GM23338 (cell line): ENCODE results near the gene EFCC1. TPM values are rescaled to one million over a fixed set of nuclear protein-coding genes. Genes with fewer than 3 reads are reported as not detected.

Experiments
- ATAC-seq: fragments of 200-7000 bp; cut with Tn5 transposase; 3 replicates; pipeline ENCODE4 v1.9.1; 2020
- DNase-seq: peaks from one replicate; pipeline ENCODE4 v3.0.0-alpha.2; 2015; ENCODE audit warnings: low spot score
- H2AFZ ChIP-seq: fragments of 200-600 bp; sonication (generic); 2 replicates; pipeline ENCODE4 v1.8.0; 2016; ENCODE audit warnings: antibody characterized with exemption, mild to moderate bottlenecking, moderate library complexity
- H3F3A ChIP-seq: fragments of 200-600 bp; sonication (generic); replicated peaks from 2 replicates; pipeline ENCODE4 v1.8.0; 2017; ENCODE audit warnings: antibody characterized with exemption, mixed run types, low read depth
- H3K27ac ChIP-seq: fragments of 200-600 bp; sonication (generic); 2 replicates; pipeline ENCODE4 v1.6.1; 2016; ENCODE audit warnings: low read depth
- H3K27me3 ChIP-seq: fragments of 200-600 bp; sonication (generic); 2 replicates; pipeline ENCODE4 v1.8.0; 2016; ENCODE audit warnings: mild to moderate bottlenecking, mixed run types, moderate library complexity; ENCODE audit not compliant: insufficient read depth
- H3K36me3 ChIP-seq: fragments of 200-600 bp; sonication (generic); 2 replicates; pipeline ENCODE4 v1.8.0; 2016; ENCODE audit warnings: mild to moderate bottlenecking; ENCODE audit not compliant: insufficient read depth
- H3K4me1 ChIP-seq: fragments of 200-600 bp; sonication (generic); 2 replicates; pipeline ENCODE4 v1.8.0; 2016; ENCODE audit warnings: mild to moderate bottlenecking, moderate library complexity; ENCODE audit not compliant: insufficient read depth
- H3K4me2 ChIP-seq: fragments of 200-600 bp; sonication (generic); 2 replicates; pipeline ENCODE4 v1.7.1; 2017; ENCODE audit warnings: mixed run types
- H3K4me3 ChIP-seq: fragments of 200-600 bp; sonication (generic); 2 replicates; pipeline ENCODE4 v1.6.1; 2016; ENCODE audit warnings: mixed run types
- H3K79me2 ChIP-seq: fragments of 200-600 bp; sonication (generic); replicated peaks from 2 replicates; pipeline ENCODE4 v1.8.0; 2017; ENCODE audit warnings: mild to moderate bottlenecking; ENCODE audit not compliant: insufficient read depth
- H3K9me2 ChIP-seq: fragments of 200-600 bp; sonication (generic); 2 replicates; pipeline ENCODE4 v1.8.0; 2017; ENCODE audit not compliant: insufficient read depth
- H4K20me1 ChIP-seq: fragments of 200-600 bp; sonication (generic); replicated peaks from 2 replicates; pipeline ENCODE4 v1.8.0; 2017; ENCODE audit warnings: mild to moderate bottlenecking; ENCODE audit not compliant: insufficient read depth
- H3K27ac Mint-ChIP-seq: 2 replicates; pipeline ENCODE4 v1.8.0; 2020; ENCODE audit warnings: inconsistent platforms, mild to moderate bottlenecking, moderate library complexity, mixed read lengths
- H3K27me3 Mint-ChIP-seq: 3 replicates; pipeline ENCODE4 v1.8.0; 2022; ENCODE audit warnings: low read depth, mild to moderate bottlenecking, moderate library complexity, mixed read lengths, inconsistent platforms; ENCODE audit not compliant: insufficient read depth, poor library complexity
- H3K36me3 Mint-ChIP-seq: 3 replicates; pipeline ENCODE4 v1.8.0; 2021; ENCODE audit warnings: low read depth, mild to moderate bottlenecking, inconsistent platforms, moderate library complexity, mixed read lengths
- H3K4me1 Mint-ChIP-seq: 3 replicates; pipeline ENCODE4 v1.8.0; 2020; ENCODE audit warnings: mild to moderate bottlenecking, inconsistent platforms, mixed read lengths
- H3K4me3 Mint-ChIP-seq: 3 replicates; pipeline ENCODE4 v1.8.0; 2021; ENCODE audit warnings: moderate library complexity, mild to moderate bottlenecking, inconsistent platforms, mixed read lengths
- H3K9me3 Mint-ChIP-seq: 3 replicates; pipeline ENCODE4 v1.8.0; 2020; ENCODE audit warnings: moderate library complexity, mild to moderate bottlenecking, inconsistent platforms, mixed read lengths
- CREB1 ChIP-seq: fragments of 250-450 bp; sonication (Bioruptor Pico); IDR thresholded peaks from 2 replicates; pipeline ENCODE4 v1.5.0; 2020; ENCODE audit warnings: low read depth, mild to moderate bottlenecking, moderate library complexity
- ETS1 ChIP-seq: IDR thresholded peaks from 2 replicates; pipeline ENCODE4 v1.6.1; 2016; ENCODE audit warnings: antibody characterized with exemption
- EZH2 ChIP-seq: fragments of 200-600 bp; sonication (generic); IDR thresholded peaks from one replicate; pipeline ENCODE4 v1.8.0; 2017; ENCODE audit warnings: antibody characterized with exemption, mild to moderate bottlenecking, low read depth; ENCODE audit not compliant: unreplicated experiment
- EZH2phosphoT487 ChIP-seq: fragments of 200-600 bp; sonication (generic); IDR thresholded peaks from one replicate; pipeline ENCODE4 v1.8.1; 2018; ENCODE audit warnings: antibody characterized with exemption; ENCODE audit not compliant: unreplicated experiment
- JUNB ChIP-seq: IDR thresholded peaks from one replicate; pipeline ENCODE4 v1.6.1; 2016; ENCODE audit warnings: antibody characterized with exemption; ENCODE audit not compliant: unreplicated experiment
- NANOG ChIP-seq: IDR thresholded peaks from 2 replicates; pipeline ENCODE4 v1.6.1; 2016; ENCODE audit warnings: antibody characterized with exemption, borderline replicate concordance
- POLR2AphosphoS5 ChIP-seq: IDR thresholded peaks from 2 replicates; pipeline ENCODE4 v1.6.1; 2016; ENCODE audit warnings: antibody characterized with exemption, low read depth
- REST ChIP-seq: IDR thresholded peaks from one replicate; pipeline ENCODE4 v1.6.1; 2018; ENCODE audit warnings: antibody characterized with exemption; ENCODE audit not compliant: unreplicated experiment
- STAT1 ChIP-seq: IDR thresholded peaks from one replicate; pipeline ENCODE4 v1.6.1; 2016; ENCODE audit warnings: antibody characterized with exemption; ENCODE audit not compliant: unreplicated experiment
- ZNF114 ChIP-seq: fragments of 250-450 bp; sonication (Bioruptor Pico); IDR thresholded peaks from 2 replicates; pipeline ENCODE4 v1.5.0; 2020; ENCODE audit warnings: mild to moderate bottlenecking, moderate library complexity
- ZNF331 ChIP-seq: fragments of 250-450 bp; sonication (Bioruptor Pico); IDR thresholded peaks from 2 replicates; pipeline ENCODE4 v1.5.0; 2020; ENCODE audit warnings: low read depth, mild to moderate bottlenecking, moderate library complexity
- polyA plus RNA-seq: library from polyadenylated mRNA; unstranded; fragments of >200 nt; fragmentation: Nextera tagmentation; extraction: Ambion mirVana; gene quantifications from 2 replicates; pipeline ENCODE4 v1.2.1, GENCODE V29; 2016
- total RNA-seq: library from RNA; depleted of rRNA; stranded (reverse); fragments of >200 nt; shearing (Covaris generic); gene quantifications from 2 replicates; pipeline ENCODE4 v1.2.3, GENCODE V29; 2014
- TF ChIP-seq, protein P1 (sequence below): fragments of 250-450 bp; sonication (Bioruptor Pico); IDR thresholded peaks from 2 replicates; pipeline ENCODE4 v1.5.0; 2020; ENCODE audit warnings: mild to moderate bottlenecking, moderate library complexity
- TF ChIP-seq, protein P2 (sequence below), 2 experiments: fragments of 200-600 bp in 1 of 2; sonication (generic) in 1 of 2; conservative IDR thresholded peaks; 2 replicates each; pipeline versions ENCODE4 v1.5.1 to v1.6.1; 2016 to 2017; ENCODE audit warnings: antibody characterized with exemption in 2 of 2, low read depth in 2 of 2, mild to moderate bottlenecking in 2 of 2, moderate library complexity in 1 of 2

EFCC1 gene
- total and polyA plus RNA-seq, 2 experiments from 2014 or later: not detected

- Mint-ChIP-seq H3K36me3 (no peaks in the 10 kb centered on the region), H3K27me3 (peaks cover 30% of the 10 kb centered on the region), H3K4me3 (peak overlapping the region; percentile 60), H3K9me3 (peaks cover 10% of the 10 kb centered on the region; the same call in 2 of the 3 replicates), H3K27ac (no peak overlapping the region), H3K4me1 (peaks cover 3% of the 10 kb centered on the region; the same call in 1 of the 3 replicates)
- H3K36me3 ChIP-seq: no peaks in the 10 kb centered on the region
- ATAC-seq: peak; percentile 99
- H3K79me2 ChIP-seq: no peaks in the 10 kb centered on the region
- H2AFZ ChIP-seq: peak overlapping the region; percentile 95
- DNase-seq: peak; percentile 93
- H3K9me2 ChIP-seq: no peaks in the 10 kb centered on the region
- H3K4me1 ChIP-seq: no peaks in the 10 kb centered on the region
- no peaks in the 10 kb centered on the region for H4K20me1 ChIP-seq
- TF ChIP-seq EZH2 (no peak), EZH2phosphoT487 (no peak), JUNB (no peak), REST (no peak), CREB1 (peak; percentile 70), STAT1 (no peak), ZNF114 (CRISPR knock-in tag) (no peak), NANOG (no peak), POLR2AphosphoS5 (peak; percentile 82), ZNF331 (no peak), ETS1 (no peak)
- TF ChIP-seq, protein P1, sequence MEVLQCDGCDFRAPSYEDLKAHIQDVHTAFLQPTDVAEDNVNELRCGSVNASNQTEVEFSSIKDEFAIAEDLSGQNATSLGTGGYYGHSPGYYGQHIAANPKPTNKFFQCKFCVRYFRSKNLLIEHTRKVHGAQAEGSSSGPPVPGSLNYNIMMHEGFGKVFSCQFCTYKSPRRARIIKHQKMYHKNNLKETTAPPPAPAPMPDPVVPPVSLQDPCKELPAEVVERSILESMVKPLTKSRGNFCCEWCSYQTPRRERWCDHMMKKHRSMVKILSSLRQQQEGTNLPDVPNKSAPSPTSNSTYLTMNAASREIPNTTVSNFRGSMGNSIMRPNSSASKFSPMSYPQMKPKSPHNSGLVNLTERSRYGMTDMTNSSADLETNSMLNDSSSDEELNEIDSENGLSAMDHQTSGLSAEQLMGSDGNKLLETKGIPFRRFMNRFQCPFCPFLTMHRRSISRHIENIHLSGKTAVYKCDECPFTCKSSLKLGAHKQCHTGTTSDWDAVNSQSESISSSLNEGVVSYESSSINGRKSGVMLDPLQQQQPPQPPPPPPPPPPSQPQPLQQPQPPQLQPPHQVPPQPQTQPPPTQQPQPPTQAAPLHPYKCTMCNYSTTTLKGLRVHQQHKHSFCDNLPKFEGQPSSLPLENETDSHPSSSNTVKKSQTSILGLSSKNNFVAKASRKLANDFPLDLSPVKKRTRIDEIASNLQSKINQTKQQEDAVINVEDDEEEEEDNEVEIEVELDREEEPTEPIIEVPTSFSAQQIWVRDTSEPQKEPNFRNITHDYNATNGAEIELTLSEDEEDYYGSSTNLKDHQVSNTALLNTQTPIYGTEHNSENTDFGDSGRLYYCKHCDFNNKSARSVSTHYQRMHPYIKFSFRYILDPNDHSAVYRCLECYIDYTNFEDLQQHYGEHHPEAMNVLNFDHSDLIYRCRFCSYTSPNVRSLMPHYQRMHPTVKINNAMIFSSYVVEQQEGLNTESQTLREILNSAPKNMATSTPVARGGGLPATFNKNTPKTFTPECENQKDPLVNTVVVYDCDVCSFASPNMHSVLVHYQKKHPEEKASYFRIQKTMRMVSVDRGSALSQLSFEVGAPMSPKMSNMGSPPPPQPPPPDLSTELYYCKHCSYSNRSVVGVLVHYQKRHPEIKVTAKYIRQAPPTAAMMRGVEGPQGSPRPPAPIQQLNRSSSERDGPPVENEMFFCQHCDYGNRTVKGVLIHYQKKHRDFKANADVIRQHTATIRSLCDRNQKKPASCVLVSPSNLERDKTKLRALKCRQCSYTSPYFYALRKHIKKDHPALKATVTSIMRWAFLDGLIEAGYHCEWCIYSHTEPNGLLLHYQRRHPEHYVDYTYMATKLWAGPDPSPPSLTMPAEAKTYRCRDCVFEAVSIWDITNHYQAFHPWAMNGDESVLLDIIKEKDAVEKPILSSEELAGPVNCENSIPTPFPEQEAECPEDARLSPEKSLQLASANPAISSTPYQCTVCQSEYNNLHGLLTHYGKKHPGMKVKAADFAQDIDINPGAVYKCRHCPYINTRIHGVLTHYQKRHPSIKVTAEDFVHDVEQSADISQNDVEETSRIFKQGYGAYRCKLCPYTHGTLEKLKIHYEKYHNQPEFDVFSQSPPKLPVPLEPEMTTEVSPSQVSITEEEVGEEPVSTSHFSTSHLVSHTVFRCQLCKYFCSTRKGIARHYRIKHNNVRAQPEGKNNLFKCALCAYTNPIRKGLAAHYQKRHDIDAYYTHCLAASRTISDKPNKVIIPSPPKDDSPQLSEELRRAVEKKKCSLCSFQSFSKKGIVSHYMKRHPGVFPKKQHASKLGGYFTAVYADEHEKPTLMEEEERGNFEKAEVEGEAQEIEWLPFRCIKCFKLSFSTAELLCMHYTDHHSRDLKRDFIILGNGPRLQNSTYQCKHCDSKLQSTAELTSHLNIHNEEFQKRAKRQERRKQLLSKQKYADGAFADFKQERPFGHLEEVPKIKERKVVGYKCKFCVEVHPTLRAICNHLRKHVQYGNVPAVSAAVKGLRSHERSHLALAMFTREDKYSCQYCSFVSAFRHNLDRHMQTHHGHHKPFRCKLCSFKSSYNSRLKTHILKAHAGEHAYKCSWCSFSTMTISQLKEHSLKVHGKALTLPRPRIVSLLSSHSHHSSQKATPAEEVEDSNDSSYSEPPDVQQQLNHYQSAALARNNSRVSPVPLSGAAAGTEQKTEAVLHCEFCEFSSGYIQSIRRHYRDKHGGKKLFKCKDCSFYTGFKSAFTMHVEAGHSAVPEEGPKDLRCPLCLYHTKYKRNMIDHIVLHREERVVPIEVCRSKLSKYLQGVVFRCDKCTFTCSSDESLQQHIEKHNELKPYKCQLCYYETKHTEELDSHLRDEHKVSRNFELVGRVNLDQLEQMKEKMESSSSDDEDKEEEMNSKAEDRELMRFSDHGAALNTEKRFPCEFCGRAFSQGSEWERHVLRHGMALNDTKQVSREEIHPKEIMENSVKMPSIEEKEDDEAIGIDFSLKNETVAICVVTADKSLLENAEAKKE (CRISPR knock-in tag): no peak
- TF ChIP-seq, protein P2, sequence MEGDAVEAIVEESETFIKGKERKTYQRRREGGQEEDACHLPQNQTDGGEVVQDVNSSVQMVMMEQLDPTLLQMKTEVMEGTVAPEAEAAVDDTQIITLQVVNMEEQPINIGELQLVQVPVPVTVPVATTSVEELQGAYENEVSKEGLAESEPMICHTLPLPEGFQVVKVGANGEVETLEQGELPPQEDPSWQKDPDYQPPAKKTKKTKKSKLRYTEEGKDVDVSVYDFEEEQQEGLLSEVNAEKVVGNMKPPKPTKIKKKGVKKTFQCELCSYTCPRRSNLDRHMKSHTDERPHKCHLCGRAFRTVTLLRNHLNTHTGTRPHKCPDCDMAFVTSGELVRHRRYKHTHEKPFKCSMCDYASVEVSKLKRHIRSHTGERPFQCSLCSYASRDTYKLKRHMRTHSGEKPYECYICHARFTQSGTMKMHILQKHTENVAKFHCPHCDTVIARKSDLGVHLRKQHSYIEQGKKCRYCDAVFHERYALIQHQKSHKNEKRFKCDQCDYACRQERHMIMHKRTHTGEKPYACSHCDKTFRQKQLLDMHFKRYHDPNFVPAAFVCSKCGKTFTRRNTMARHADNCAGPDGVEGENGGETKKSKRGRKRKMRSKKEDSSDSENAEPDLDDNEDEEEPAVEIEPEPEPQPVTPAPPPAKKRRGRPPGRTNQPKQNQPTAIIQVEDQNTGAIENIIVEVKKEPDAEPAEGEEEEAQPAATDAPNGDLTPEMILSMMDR (conservative IDR thresholded peaks at IDR 0.05; ENCODE audit: low read depth in 2 of 2): peak; percentile 28 to 58
- peak overlapping the region; percentile 80 for H3K4me2 ChIP-seq
- H3K4me3 ChIP-seq: peak overlapping the region; percentile 52
- H3K27me3 ChIP-seq: peaks cover 26% of the 10 kb centered on the region
- no peaks in the 10 kb centered on the region for H3F3A ChIP-seq
- no peak overlapping the region for H3K27ac ChIP-seq
Measured at GRCh38 chr3:129026728-129027543, 25.8 kb downstream of the EFCC1 start.
